ENCODE measurements around the gene CHMP6.

CHMP6 gene

DNA sequence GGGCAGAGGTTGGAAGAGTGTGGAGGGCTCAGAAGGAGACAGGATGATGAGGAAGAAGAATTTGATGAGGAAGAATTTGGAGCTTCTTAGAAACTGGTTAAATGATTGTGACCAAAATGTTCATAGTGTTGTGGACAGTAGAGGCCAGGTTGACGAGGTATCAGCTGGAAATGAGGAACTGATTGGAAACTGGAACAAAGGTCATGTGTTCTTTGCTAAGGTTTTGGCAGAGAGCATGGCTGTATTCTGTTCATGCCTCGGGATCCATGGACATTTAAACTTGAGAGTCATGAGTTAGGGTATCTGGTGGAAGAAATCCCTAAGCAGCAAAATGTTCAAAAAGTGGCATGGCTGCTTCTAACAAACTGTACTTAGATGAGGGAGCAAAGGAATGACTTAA is 19.3 kb downstream of the CHMP6 start:
- in situ Hi-C loops (cut with HindIII; ENCODE audit: low pct_ligation_motif_present, low sequenced_read_pairs): loop anchor here (25.0 kb wide), 1 partner anchor 101 kb away; no protein-coding TSS in a partner anchor
- DNase-seq: no peak
- no peaks in the 10 kb centered on the region for H3K27me3 ChIP-seq (replicated peaks)
- H3K27ac ChIP-seq: no peak overlapping the region
- no peaks in the 10 kb centered on the region for H3K36me3 ChIP-seq (replicated peaks)
- H3K4me3 ChIP-seq (ENCODE audit: low read depth, low read length): no peak overlapping the region
- no peak for TF ChIP-seq CTCF (IDR thresholded peaks at IDR 0.05; ENCODE audit: low read depth, low read length, missing control alignments)

GRCh38 chr17:81011951-81012350 is 20.3 kb downstream of the CHMP6 start:
- Histone ChIP-seq H3K27me3 (replicated peaks) (no peaks in the 10 kb centered on the region), H3K4me3 (ENCODE audit: low read depth, low read length) (no peak overlapping the region), H3K27ac (no peak overlapping the region), H3K36me3 (replicated peaks) (no peaks in the 10 kb centered on the region)
- peak; percentile 21 for DNase-seq
- in situ Hi-C loops (cut with HindIII; ENCODE audit: low pct_ligation_motif_present, low sequenced_read_pairs): loop anchor here (25.0 kb wide), 1 partner anchor 100 kb away; no protein-coding TSS in a partner anchor
- no peak for TF ChIP-seq CTCF (IDR thresholded peaks at IDR 0.05; ENCODE audit: low read depth, low read length, missing control alignments)

DNA sequence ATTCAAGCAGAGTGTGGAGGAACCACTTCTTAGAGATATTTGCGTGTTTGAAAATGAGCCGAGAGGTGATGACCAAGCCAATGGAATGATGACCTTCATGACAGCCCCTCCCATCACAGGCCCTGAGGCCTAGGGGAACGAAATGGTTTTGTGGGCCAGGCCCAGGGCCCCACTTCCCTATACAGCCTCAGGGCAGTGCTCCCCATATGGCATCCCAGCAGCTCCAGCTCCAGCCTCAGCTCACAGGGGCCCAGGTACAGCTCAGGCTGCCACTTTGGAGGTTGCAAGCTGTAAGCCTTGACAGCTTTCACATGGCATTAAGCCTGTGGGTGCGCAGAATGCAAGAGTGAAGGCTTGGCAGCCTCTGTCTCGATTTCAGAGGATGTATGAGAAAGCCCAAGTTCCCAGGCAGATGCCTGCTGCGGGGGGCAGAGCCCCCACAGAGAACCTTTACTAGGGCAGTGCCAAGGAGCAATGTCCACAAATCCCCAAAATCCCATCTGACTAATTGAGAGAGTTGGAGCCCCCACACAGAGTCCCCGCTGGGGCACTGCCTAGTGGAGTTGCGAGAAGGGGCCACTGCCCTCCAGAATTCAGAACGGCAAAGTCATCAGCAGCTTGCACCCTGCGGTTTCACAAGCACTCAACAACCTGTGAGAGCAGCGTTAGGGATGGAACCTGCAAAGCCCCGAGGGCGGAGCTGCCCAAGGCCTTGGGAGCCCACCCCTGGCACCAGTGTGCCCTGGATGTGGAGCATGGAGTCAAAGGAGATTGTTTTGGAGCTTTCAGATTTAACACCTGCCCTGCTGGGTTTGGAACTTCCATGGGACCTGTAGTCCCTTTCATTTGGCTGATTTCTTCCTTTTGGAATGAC is 21.2 kb downstream of the CHMP6 start:
- in situ Hi-C loops (cut with HindIII; ENCODE audit: low pct_ligation_motif_present, low sequenced_read_pairs): loop anchor here (25.0 kb wide), 1 partner anchor 99 kb away; no protein-coding TSS in a partner anchor
- no peaks in the 10 kb centered on the region for H3K36me3 ChIP-seq (replicated peaks)
- no peak overlapping the region for H3K27ac ChIP-seq

GRCh38 chr17:81013642-81014041 is 22.0 kb downstream of the CHMP6 start:
- Histone ChIP-seq H3K27me3 (replicated peaks) (no peaks in the 10 kb centered on the region), H3K27ac (no peak overlapping the region), H3K4me3 (ENCODE audit: low read depth, low read length) (no peak overlapping the region), H3K36me3 (replicated peaks) (no peaks in the 10 kb centered on the region)
- TF ChIP-seq CTCF (IDR thresholded peaks at IDR 0.05; ENCODE audit: low read depth, low read length, missing control alignments): no peak
- DNase-seq: no peak
- in situ Hi-C loops (cut with HindIII; ENCODE audit: low pct_ligation_motif_present, low sequenced_read_pairs): loop anchor here (25.0 kb wide), 1 partner anchor 99 kb away; no protein-coding TSS in a partner anchor

More for the DNA sequence above, 21.2 kb downstream of the CHMP6 start:
- DNase-seq: no peak
- Histone ChIP-seq H3K4me3 (ENCODE audit: low read depth, low read length) (no peak overlapping the region), H3K27me3 (replicated peaks) (no peaks in the 10 kb centered on the region)
- TF ChIP-seq CTCF (IDR thresholded peaks at IDR 0.05; ENCODE audit: low read depth, low read length, missing control alignments): no peak

GRCh38 chr17:81015136-81015535 is 23.5 kb downstream of the CHMP6 start:
- in situ Hi-C loops (cut with HindIII; ENCODE audit: low pct_ligation_motif_present, low sequenced_read_pairs): loop anchor here (25.0 kb wide), 1 partner anchor 97 kb away; no protein-coding TSS in a partner anchor
- H3K4me3 ChIP-seq (ENCODE audit: low read depth, low read length): no peak overlapping the region
- no peaks in the 10 kb centered on the region for H3K27me3 ChIP-seq (replicated peaks)
- DNase-seq: no peak
- no peaks in the 10 kb centered on the region for H3K36me3 ChIP-seq (replicated peaks)
- H3K27ac ChIP-seq: no peak overlapping the region
- no peak for TF ChIP-seq CTCF (IDR thresholded peaks at IDR 0.05; ENCODE audit: low read depth, low read length, missing control alignments)
